ENCODE data around the gene OR1B1.
A peak's percentile ranks its signal among the peaks of the same experiment; 100 is the strongest.

DNA sequence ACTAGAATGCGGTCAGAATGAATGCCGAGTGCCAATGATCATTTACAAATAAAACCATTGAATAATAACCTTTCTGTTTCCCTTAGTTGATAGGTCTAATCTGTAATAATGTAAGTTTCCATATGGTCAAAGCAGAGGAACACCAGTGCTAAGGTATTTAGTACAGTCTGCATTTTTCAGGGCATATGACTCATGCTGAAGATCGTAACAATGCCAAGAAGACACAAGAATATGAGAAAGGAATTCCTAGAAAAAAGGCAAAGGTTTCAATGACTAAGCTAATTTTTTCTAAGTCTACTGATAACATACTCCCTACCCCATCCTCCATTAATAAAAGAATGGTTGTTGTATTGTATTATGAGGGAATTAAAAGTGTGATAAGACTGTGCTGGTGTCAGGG lies 77.1 kb downstream of the OR1B1 start:
- no peak for TF ChIP-seq MXI1 (IDR thresholded peaks at IDR 0.05; ENCODE audit: low read depth, low read length)
- TF ChIP-seq YY1 (IDR thresholded peaks at IDR 0.05; ENCODE audit: low read depth) = no peak
- peak; percentile 81 for TF ChIP-seq JUND (IDR thresholded peaks at IDR 0.05)
- TF ChIP-seq, protein P1, sequence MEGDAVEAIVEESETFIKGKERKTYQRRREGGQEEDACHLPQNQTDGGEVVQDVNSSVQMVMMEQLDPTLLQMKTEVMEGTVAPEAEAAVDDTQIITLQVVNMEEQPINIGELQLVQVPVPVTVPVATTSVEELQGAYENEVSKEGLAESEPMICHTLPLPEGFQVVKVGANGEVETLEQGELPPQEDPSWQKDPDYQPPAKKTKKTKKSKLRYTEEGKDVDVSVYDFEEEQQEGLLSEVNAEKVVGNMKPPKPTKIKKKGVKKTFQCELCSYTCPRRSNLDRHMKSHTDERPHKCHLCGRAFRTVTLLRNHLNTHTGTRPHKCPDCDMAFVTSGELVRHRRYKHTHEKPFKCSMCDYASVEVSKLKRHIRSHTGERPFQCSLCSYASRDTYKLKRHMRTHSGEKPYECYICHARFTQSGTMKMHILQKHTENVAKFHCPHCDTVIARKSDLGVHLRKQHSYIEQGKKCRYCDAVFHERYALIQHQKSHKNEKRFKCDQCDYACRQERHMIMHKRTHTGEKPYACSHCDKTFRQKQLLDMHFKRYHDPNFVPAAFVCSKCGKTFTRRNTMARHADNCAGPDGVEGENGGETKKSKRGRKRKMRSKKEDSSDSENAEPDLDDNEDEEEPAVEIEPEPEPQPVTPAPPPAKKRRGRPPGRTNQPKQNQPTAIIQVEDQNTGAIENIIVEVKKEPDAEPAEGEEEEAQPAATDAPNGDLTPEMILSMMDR (IDR thresholded peaks at IDR 0.05) = no peak
- TF ChIP-seq, protein P2, sequence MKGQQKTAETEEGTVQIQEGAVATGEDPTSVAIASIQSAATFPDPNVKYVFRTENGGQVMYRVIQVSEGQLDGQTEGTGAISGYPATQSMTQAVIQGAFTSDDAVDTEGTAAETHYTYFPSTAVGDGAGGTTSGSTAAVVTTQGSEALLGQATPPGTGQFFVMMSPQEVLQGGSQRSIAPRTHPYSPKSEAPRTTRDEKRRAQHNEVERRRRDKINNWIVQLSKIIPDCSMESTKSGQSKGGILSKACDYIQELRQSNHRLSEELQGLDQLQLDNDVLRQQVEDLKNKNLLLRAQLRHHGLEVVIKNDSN (IDR thresholded peaks at IDR 0.05; ENCODE audit: borderline replicate concordance, low read depth) = no peak
- TF ChIP-seq, protein P3, sequence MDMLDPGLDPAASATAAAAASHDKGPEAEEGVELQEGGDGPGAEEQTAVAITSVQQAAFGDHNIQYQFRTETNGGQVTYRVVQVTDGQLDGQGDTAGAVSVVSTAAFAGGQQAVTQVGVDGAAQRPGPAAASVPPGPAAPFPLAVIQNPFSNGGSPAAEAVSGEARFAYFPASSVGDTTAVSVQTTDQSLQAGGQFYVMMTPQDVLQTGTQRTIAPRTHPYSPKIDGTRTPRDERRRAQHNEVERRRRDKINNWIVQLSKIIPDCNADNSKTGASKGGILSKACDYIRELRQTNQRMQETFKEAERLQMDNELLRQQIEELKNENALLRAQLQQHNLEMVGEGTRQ (IDR thresholded peaks at IDR 0.05; ENCODE audit: borderline replicate concordance, low read depth, low read length) = no peak
- no peak for TF ChIP-seq POLR2AphosphoS5 (IDR thresholded peaks at IDR 0.05; ENCODE audit: low read depth, low read length)
- TF ChIP-seq RFX5 (IDR thresholded peaks at IDR 0.05; ENCODE audit: low read length) = no peak
- TF ChIP-seq TAF1 (IDR thresholded peaks at IDR 0.05; ENCODE audit: borderline replicate concordance, low read depth, low read length) = no peak

Data from SK-N-SH (cell line).